B cell (primary cell): Measurements from ENCODE around the gene CD40. TPM values are rescaled to one million over a fixed set of nuclear protein-coding genes. Genes with fewer than 3 reads are reported as not detected.

Experiments used
- ATAC-seq: fragments of 200-7000 bp; cut with Tn5 transposase; one replicate; pipeline ENCODE4 v1.10.0; 2021; ENCODE audit warnings: low read depth, mild to moderate bottlenecking, moderate number of reproducible peaks, moderate library complexity
- CTCF ChIA-PET: fragments of 350-600 bp; sonication (Branson Sonifier 250); formaldehyde crosslinking; loops from one replicate; lab custom pipeline; 2021; ENCODE audit warnings: antibody characterized with exemption, inconsistent platforms; lab: Charles Lee
- POLR2A ChIA-PET: fragments of 350-600 bp; sonication (Branson Sonifier 250); formaldehyde crosslinking; loops from one replicate; lab custom pipeline; 2021; ENCODE audit warnings: antibody characterized with exemption; lab: Charles Lee
- DNase-seq: peaks from one replicate; pipeline ENCODE4 v3.0.0; 2013
- H2AFZ ChIP-seq: 2 replicates; pipeline ENCODE4 v1.6.1; 2012; ENCODE audit warnings: mild to moderate bottlenecking, low read depth, low read length; ENCODE audit not compliant: insufficient read depth, poor library complexity, severe bottlenecking
- H3K27ac ChIP-seq, 2 donors: 1 replicate in 1 of 2; 2 replicates in 1 of 2; pipeline ENCODE4 v1.5.1; 2012 to 2013; ENCODE audit warnings: low read length in 2 of 2, mild to moderate bottlenecking in 2 of 2, moderate library complexity in 1 of 2
- H3K27me3 ChIP-seq, 4 experiments: fragments of 200-600 bp in 1 of 4; sonication (generic) in 1 of 4; replicated peaks in 1 of 4; 1 replicate in 2 of 4; 2 replicates in 2 of 4; pipeline versions ENCODE4 v1.6.1 to v1.7.0; 2013 to 2016; ENCODE audit warnings: low read length in 3 of 4, mild to moderate bottlenecking in 2 of 4, mixed read lengths in 1 of 4, moderate library complexity in 1 of 4; ENCODE audit not compliant: insufficient read depth in 4 of 4, control insufficient read depth in 3 of 4; ENCODE audit errors: control extremely low read depth in 1 of 4
- H3K36me3 ChIP-seq, 2 experiments: replicated peaks in 1 of 2; 1 replicate in 1 of 2; 2 replicates in 1 of 2; pipeline versions ENCODE4 v1.6.1 to v1.7.1; 2013; ENCODE audit warnings: low read length in 1 of 2; ENCODE audit not compliant: insufficient read depth in 2 of 2, control insufficient read depth in 1 of 2; ENCODE audit errors: control extremely low read depth in 1 of 2, extremely low read depth in 1 of 2
- H3K4me1 ChIP-seq, 2 donors: fragments of 200-600 bp in 1 of 2; sonication (generic) in 1 of 2; 1 replicate in 1 of 2; 2 replicates in 1 of 2; pipeline versions ENCODE4 v1.5.1 to v1.6.1; 2013 to 2017; ENCODE audit warnings: low read length in 2 of 2; ENCODE audit not compliant: control insufficient read depth in 2 of 2, insufficient read depth in 2 of 2
- H3K4me2 ChIP-seq: replicated peaks from 2 replicates; pipeline ENCODE3; 2012; ENCODE audit warnings: mild to moderate bottlenecking, low read depth, low read length; ENCODE audit not compliant: poor library complexity, severe bottlenecking
- H3K4me3 ChIP-seq, 5 experiments: fragments of 200-600 bp in 1 of 5; sonication (generic) in 1 of 5; 1 replicate in 3 of 5; 2 replicates in 2 of 5; pipeline versions ENCODE4 v1.5.1 to v1.7.0; 2011 to 2016; ENCODE audit warnings: low read length in 4 of 5, mild to moderate bottlenecking in 4 of 5, low read depth in 2 of 5, control low read depth in 1 of 5, moderate library complexity in 1 of 5; ENCODE audit not compliant: insufficient read depth in 1 of 5; ENCODE audit errors: control extremely low read depth in 1 of 5, extremely low read depth in 1 of 5
- H3K79me2 ChIP-seq: fragments of 200-600 bp; sonication (generic); one replicate; pipeline ENCODE4 v1.6.0; 2016; ENCODE audit warnings: low read length; ENCODE audit not compliant: control insufficient read depth, insufficient read depth
- H3K9ac ChIP-seq: fragments of 200-600 bp; sonication (generic); 2 replicates; pipeline ENCODE4 v1.6.1; 2017; ENCODE audit warnings: mild to moderate bottlenecking, low read length, moderate library complexity
- H3K9me3 ChIP-seq, 3 donors: one replicate each; pipeline versions ENCODE4 v1.6.1 to v1.7.1; 2013; ENCODE audit warnings: low read length in 2 of 3; ENCODE audit not compliant: control insufficient read depth in 2 of 3, insufficient read depth in 1 of 3; ENCODE audit errors: control extremely low read depth in 1 of 3
- H4K20me1 ChIP-seq: 2 replicates; pipeline ENCODE4 v1.6.0; 2012; ENCODE audit warnings: mild to moderate bottlenecking, low read length; ENCODE audit not compliant: insufficient read depth, control insufficient read depth, poor library complexity, severe bottlenecking
- H3K27ac Mint-ChIP-seq: one replicate; pipeline ENCODE4 v1.8.0; 2021; ENCODE audit warnings: mixed read lengths
- H3K27me3 Mint-ChIP-seq: one replicate; pipeline ENCODE4 v1.8.0; 2021; ENCODE audit warnings: mixed read lengths
- H3K4me1 Mint-ChIP-seq: one replicate; pipeline ENCODE4 v1.8.0; 2021; ENCODE audit warnings: mixed read lengths
- H3K4me3 Mint-ChIP-seq: one replicate; pipeline ENCODE4 v1.8.0; 2021; ENCODE audit warnings: mixed read lengths
- H3K9me3 Mint-ChIP-seq: one replicate; pipeline ENCODE4 v1.8.0; 2022; ENCODE audit warnings: mixed read lengths; ENCODE audit not compliant: insufficient read depth
- CTCF ChIP-seq: fragments of 200-600 bp; IDR thresholded peaks from one replicate; pipeline ENCODE4 v1.8.0; 2022; ENCODE audit warnings: antibody characterized with exemption, mild to moderate bottlenecking
- EZH2 ChIP-seq: IDR thresholded peaks from 2 replicates; pipeline ENCODE4 v1.6.1; 2012; ENCODE audit warnings: borderline replicate concordance, low read depth, mild to moderate bottlenecking, moderate library complexity, low read length; ENCODE audit not compliant: insufficient read depth, poor library complexity, severe bottlenecking
- WGBS: methylation state at CpG from one replicate; pipeline ENCODE4 v1.1.5; 2013; ENCODE audit warnings: missing lambda C conversion rate; ENCODE audit not compliant: insufficient coverage; 5-methylcytosine and 5-hydroxymethylcytosine counted together
- intact Hi-C: fragments of 100-400 bp; cut with micrococcal nuclease; formaldehyde crosslinking; loops from one replicate; pipeline ENCODE4 v1.10.0; 2022
- polyA plus RNA-seq: library from polyadenylated mRNA; depleted of rRNA; stranded (reverse); fragments of >200 nt; gene quantifications from 2 replicates; pipeline ENCODE4 v1.2.3, GENCODE V29; 2012
- total RNA-seq, 2 donors: library from RNA; stranded (reverse); fragments of 120-200 nt in 1 of 2; gene quantifications; 1 replicate in 1 of 2; 2 replicates in 1 of 2; pipeline versions ENCODE4 v1.2.3 to v1.2.4, GENCODE V29; 2013 to 2022

Gene CD40
- total and polyA plus RNA-seq, 2 donors (not counting 1 experiment from before 2014, with no cell fraction given) = 210 to 215 TPM

GRCh38 chr20:46131396-46131795, 13.3 kb downstream of the CD40 start:
- Histone ChIP-seq H3K4me1 (peaks cover 16 to 32% of the 10 kb centered on the region in 2 donors), H3K4me2 (no peak overlapping the region), H3K79me2 (no peaks in the 10 kb centered on the region), H2AFZ (no peak overlapping the region), H3K9me3 (no peaks in the 10 kb centered on the region), H4K20me1 (peaks cover 48% of the 10 kb centered on the region), H3K27ac (no peak overlapping the region), H3K36me3 (peaks cover 0 to 27% of the 10 kb centered on the region in 2 experiments), H3K27me3 (peaks cover 0 to 3% (median 0%) of the 10 kb centered on the region in 4 experiments), H3K4me3 (no peak overlapping the region), H3K9ac (no peak overlapping the region)
- Mint-ChIP-seq H3K27me3 (peaks cover 6% of the 10 kb centered on the region), H3K4me1 (peaks cover 46% of the 10 kb centered on the region), H3K4me3 (no peak overlapping the region), H3K9me3 (no peaks in the 10 kb centered on the region), H3K27ac (peak overlapping the region; percentile 28)
- no peak for DNase-seq
- ChIA-PET CTCF (interaction anchor here (1.0 to 7.8 kb wide), 11 partner anchors 9 to 354 kb away, joined by 3 to 87 read pairs (median 8); partner anchors contain the start of genes CD40 and ELMO2), POLR2A (interaction anchor here (0.9 to 2.7 kb wide), 3 partner anchors 12 to 43 kb away, joined by 3 to 11 read pairs (median 6); no protein-coding TSS in a partner anchor)
- intact Hi-C loops = loop anchor here (5.0 kb wide), 1 partner anchor 216 kb away; no protein-coding TSS in a partner anchor
- no peak for ATAC-seq
- 75% methylated on average over 2 of the region's 6 CpGs for WGBS
- TF ChIP-seq EZH2 (no peak), CTCF (no peak)

GRCh38 chr20:46132705-46133120, 14.6 kb downstream of the CD40 start:
- H3K4me2 ChIP-seq = peak overlapping the region; percentile 44
- ChIA-PET POLR2A (interaction anchor here (2.6 to 2.7 kb wide), 2 partner anchors 13 to 33 kb away, joined by 6 to 11 read pairs; no protein-coding TSS in a partner anchor), CTCF (interaction anchor here (0.7 to 7.8 kb wide), 23 partner anchors 8 to 305 kb away, joined by 3 to 87 read pairs (median 4); partner anchors contain the start of genes CD40 and ELMO2)
- Mint-ChIP-seq H3K9me3 (no peaks in the 10 kb centered on the region), H3K27ac (peak overlapping the region; percentile 33), H3K27me3 (peaks cover 15% of the 10 kb centered on the region), H3K4me3 (peak overlapping the region; percentile 4), H3K4me1 (peaks cover 48% of the 10 kb centered on the region)
- no peaks in the 10 kb centered on the region for H3K79me2 ChIP-seq
- DNase-seq = peak; percentile 78
- no peak overlapping the region for H3K27ac ChIP-seq
- H3K4me3 ChIP-seq = no peak overlapping the region
- H4K20me1 ChIP-seq = peaks cover 40% of the 10 kb centered on the region
- peaks cover 0 to 14% of the 10 kb centered on the region in 2 experiments for H3K36me3 ChIP-seq
- H3K9me3 ChIP-seq = no peaks in the 10 kb centered on the region
- WGBS = 15% methylated on average over 16 of the region's 17 CpGs
- H2AFZ ChIP-seq = no peak overlapping the region
- TF ChIP-seq CTCF (peak; percentile 87), EZH2 (no peak)
- H3K27me3 ChIP-seq = peaks cover 0 to 10% (median 0%) of the 10 kb centered on the region in 4 experiments
- peaks cover 20 to 42% of the 10 kb centered on the region in 2 donors for H3K4me1 ChIP-seq
- no peak overlapping the region for H3K9ac ChIP-seq
- ATAC-seq = peak; percentile 83
- intact Hi-C loops = loop anchor here (1.0 to 5.0 kb wide), 6 partner anchors 13 to 279 kb away; no protein-coding TSS in a partner anchor
